GM12878 (cell line): Measurements from ENCODE around the gene SLC25A29. TPM values are rescaled to one million over a fixed set of nuclear protein-coding genes. Genes with fewer than 3 reads are reported as not detected.

Experiments used
- ATF2 ChIP-seq: IDR thresholded peaks from 2 replicates; pipeline ENCODE4 v1.6.1; 2012; ENCODE audit warnings: low read length, inconsistent platforms
- ATF7 ChIP-seq: fragments of 450-650 bp; IDR thresholded peaks from 2 replicates; pipeline ENCODE4 v1.6.1; 2016; ENCODE audit warnings: low read depth, mild to moderate bottlenecking
- CBFB ChIP-seq: IDR thresholded peaks from 2 replicates; pipeline ENCODE4 v1.6.1; 2016; ENCODE audit warnings: antibody characterized with exemption, low read depth
- CREB1 ChIP-seq: IDR thresholded peaks from 2 replicates; pipeline ENCODE4 v1.6.1; 2012; ENCODE audit warnings: low read depth, mild to moderate bottlenecking, inconsistent platforms
- CUX1 ChIP-seq: IDR thresholded peaks from 2 replicates; pipeline ENCODE4 v1.6.1; 2012; ENCODE audit warnings: improper control_type of control experiment, low read depth, low read length; ENCODE audit not compliant: insufficient replicate concordance
- E2F4 ChIP-seq: IDR thresholded peaks from 2 replicates; pipeline ENCODE4 v1.6.1; 2012; ENCODE audit warnings: low read depth, low read length, improper control_type of control experiment
- IRF4 ChIP-seq: IDR thresholded peaks from 2 replicates; pipeline ENCODE4 v1.6.1; 2011; ENCODE audit warnings: low read depth, low read length
- KDM1A ChIP-seq: fragments of 200-600 bp; sonication (generic); IDR thresholded peaks from 2 replicates; pipeline ENCODE4 v1.6.1; 2016; ENCODE audit warnings: borderline replicate concordance
- MLLT1 ChIP-seq: fragments of 450-650 bp; IDR thresholded peaks from 2 replicates; pipeline ENCODE4 v1.6.1; 2016; ENCODE audit warnings: mild to moderate bottlenecking
- MXI1 ChIP-seq: fragments of 150-350 bp; IDR thresholded peaks from 2 replicates; pipeline ENCODE4 v1.6.1; 2011; ENCODE audit warnings: low read depth, mild to moderate bottlenecking, inconsistent platforms, low read length, improper control_type of control experiment
- NFXL1 ChIP-seq: fragments of 450-650 bp; IDR thresholded peaks from 2 replicates; pipeline ENCODE4 v1.6.1; 2017; ENCODE audit warnings: antibody characterized with exemption, mild to moderate bottlenecking, borderline replicate concordance
- NR2F1 ChIP-seq: fragments of 450-650 bp; conservative IDR thresholded peaks from 2 replicates; pipeline ENCODE4 v1.6.1; 2017; ENCODE audit warnings: mild to moderate bottlenecking
- SPI1 ChIP-seq: IDR thresholded peaks from 2 replicates; pipeline ENCODE4 v1.6.1; 2011; ENCODE audit warnings: low read depth, mild to moderate bottlenecking, low read length, moderate library complexity, borderline replicate concordance; ENCODE audit not compliant: insufficient read depth
- SUPT20H ChIP-seq: IDR thresholded peaks from 2 replicates; pipeline ENCODE4 v1.6.1; 2011; ENCODE audit warnings: low read depth, mild to moderate bottlenecking, low read length, moderate library complexity, borderline replicate concordance; ENCODE audit not compliant: control insufficient read depth
- polyA plus RNA-seq, 11 experiments: library from polyadenylated mRNA; depleted of rRNA in 4 of 11; unstranded in 6 of 11; stranded (reverse) in 5 of 11; fragments of >200 nt; fragmentation: Nextera tagmentation in 4 of 11; fragmentation: Illumina TruSeq in 1 of 11; extraction: Ambion mirVana in 4 of 11; extraction: Trizol in 1 of 11; gene quantifications; 1 replicate in 1 of 11; 2 replicates in 10 of 11; pipeline versions ENCODE4 v1.2.1 to v1.2.3, GENCODE V29; 2011 to 2016; ENCODE audit warnings: inconsistent platforms in 2 of 11, missing spikeins in 2 of 11, low read depth in 1 of 11
- total RNA-seq, 4 experiments: library from RNA; depleted of rRNA in 3 of 4; stranded (reverse); fragments of >200 nt in 3 of 4; fragmentation: Illumina TruSeq in 1 of 4; extraction: Trizol in 1 of 4; gene quantifications; 2 replicates each; pipeline versions ENCODE4 v1.2.1 to v1.2.3, GENCODE V29; 2013 to 2021
- TF ChIP-seq, protein P1 (sequence below): fragments of 450-650 bp; IDR thresholded peaks from 2 replicates; pipeline ENCODE4 v1.6.1; 2014; ENCODE audit warnings: mild to moderate bottlenecking
- TF ChIP-seq, protein P2 (sequence below), 3 experiments: IDR thresholded peaks in 2 of 3; conservative IDR thresholded peaks in 1 of 3; 2 replicates each; pipeline ENCODE4 v1.5.1; 2011; ENCODE audit warnings: low read depth in 3 of 3, low read length in 3 of 3, mild to moderate bottlenecking in 3 of 3, control low read depth in 2 of 3, moderate library complexity in 2 of 3, inconsistent platforms in 1 of 3, mixed read lengths in 1 of 3; ENCODE audit not compliant: control insufficient read depth in 2 of 3, insufficient read depth in 1 of 3; ENCODE audit errors: extremely low read depth in 1 of 3

Gene SLC25A29
- total and polyA plus RNA-seq, 10 of the 15 experiments (the other 5 are each of a cell fraction or from before 2014, with no cell fraction given), result 0.42 to 13.3 (median 4.0) TPM; not detected in 1

DNA sequence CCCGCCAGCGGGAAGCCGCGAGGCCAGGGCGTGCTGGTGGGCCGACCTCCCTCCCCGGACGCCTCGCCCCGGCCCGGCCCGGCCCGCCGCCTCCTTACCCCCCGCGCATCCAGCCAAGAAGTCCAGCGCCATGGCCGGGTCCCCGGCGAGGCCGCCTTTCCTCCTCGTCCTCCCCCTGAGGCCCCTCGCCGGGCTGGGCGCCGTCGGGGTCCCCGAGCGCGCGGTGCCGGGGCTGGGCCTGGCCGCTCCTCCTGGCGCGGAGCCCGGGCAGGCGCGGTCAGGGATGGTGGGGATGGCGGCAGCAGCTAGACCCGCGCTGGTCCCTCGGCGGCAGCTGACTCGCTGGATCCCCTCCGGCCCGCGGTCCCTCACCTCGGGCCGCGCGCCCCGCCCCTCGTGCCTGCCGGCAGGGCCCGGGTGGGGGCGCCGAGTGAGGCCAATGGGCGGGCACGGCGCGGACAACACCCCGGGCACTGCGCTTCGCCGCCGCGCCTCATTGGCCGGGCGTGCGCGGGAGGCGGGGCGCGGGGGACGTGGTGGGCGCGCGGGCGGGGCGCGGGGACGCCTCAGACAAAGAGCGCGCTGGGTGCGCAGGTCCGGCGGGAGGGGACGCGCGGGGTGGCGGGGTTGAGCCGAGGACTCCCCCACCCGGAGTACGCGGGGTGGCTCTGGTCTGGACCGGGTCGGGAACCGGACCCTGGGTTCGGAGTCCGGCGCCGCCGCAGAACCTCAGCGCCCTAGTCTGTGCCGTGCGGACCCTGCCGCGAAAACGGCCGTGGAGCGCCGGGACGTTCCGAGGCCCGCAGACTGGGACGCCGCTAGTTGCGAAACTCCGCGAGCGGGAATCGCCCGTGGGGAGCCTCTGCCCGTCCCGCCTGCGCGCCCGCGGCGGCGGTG lies at the start of gene SLC25A29 (continued):
- no peak for TF ChIP-seq CUX1
- TF ChIP-seq IRF4, result no peak
- TF ChIP-seq, protein P1, sequence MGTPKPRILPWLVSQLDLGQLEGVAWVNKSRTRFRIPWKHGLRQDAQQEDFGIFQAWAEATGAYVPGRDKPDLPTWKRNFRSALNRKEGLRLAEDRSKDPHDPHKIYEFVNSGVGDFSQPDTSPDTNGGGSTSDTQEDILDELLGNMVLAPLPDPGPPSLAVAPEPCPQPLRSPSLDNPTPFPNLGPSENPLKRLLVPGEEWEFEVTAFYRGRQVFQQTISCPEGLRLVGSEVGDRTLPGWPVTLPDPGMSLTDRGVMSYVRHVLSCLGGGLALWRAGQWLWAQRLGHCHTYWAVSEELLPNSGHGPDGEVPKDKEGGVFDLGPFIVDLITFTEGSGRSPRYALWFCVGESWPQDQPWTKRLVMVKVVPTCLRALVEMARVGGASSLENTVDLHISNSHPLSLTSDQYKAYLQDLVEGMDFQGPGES, result no peak
- TF ChIP-seq MLLT1, result no peak
- 0 out of 2 replicates have a peak, but pooled peaks have one; percentile 42 for TF ChIP-seq MXI1
- TF ChIP-seq E2F4, result no peak
- TF ChIP-seq SUPT20H, result no peak
- no peak for TF ChIP-seq ATF2
- TF ChIP-seq KDM1A, result no peak
- no peak for TF ChIP-seq ATF7
- no peak for TF ChIP-seq SPI1
- no peak for TF ChIP-seq CBFB
- TF ChIP-seq CREB1, result peak; percentile 29; the same call in 1 of the 2 replicates
- TF ChIP-seq, protein P2, sequence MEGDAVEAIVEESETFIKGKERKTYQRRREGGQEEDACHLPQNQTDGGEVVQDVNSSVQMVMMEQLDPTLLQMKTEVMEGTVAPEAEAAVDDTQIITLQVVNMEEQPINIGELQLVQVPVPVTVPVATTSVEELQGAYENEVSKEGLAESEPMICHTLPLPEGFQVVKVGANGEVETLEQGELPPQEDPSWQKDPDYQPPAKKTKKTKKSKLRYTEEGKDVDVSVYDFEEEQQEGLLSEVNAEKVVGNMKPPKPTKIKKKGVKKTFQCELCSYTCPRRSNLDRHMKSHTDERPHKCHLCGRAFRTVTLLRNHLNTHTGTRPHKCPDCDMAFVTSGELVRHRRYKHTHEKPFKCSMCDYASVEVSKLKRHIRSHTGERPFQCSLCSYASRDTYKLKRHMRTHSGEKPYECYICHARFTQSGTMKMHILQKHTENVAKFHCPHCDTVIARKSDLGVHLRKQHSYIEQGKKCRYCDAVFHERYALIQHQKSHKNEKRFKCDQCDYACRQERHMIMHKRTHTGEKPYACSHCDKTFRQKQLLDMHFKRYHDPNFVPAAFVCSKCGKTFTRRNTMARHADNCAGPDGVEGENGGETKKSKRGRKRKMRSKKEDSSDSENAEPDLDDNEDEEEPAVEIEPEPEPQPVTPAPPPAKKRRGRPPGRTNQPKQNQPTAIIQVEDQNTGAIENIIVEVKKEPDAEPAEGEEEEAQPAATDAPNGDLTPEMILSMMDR (IDR thresholded peaks at IDR 0.05 in 2 of 3, conservative IDR thresholded peaks at IDR 0.05 in 1 of 3; ENCODE audit: control insufficient read depth in 2 of 3, extremely low read depth in 1 of 3, insufficient read depth in 1 of 3, low read depth in 3 of 3, low read length in 3 of 3), result no peak
- TF ChIP-seq NFXL1, result no peak
- TF ChIP-seq NR2F1, result peak; percentile 54
